Esophagus muscularis mucosa (tissue), 4 donors: Measurements from ENCODE around the gene SMIM7. TPM values are rescaled to one million over a fixed set of nuclear protein-coding genes. Genes with fewer than 3 reads are reported as not detected.
"Not testable (repeated sequence)": the region's sequence is repeated elsewhere in the genome, so short reads cannot be mapped to it uniquely, and the experiment has no call there.

Experiments used
- DNase-seq: peaks from one replicate; pipeline ENCODE4 v3.0.0-alpha.2; 2017; ENCODE audit errors: extremely low spot score
- H3K27ac ChIP-seq, 4 donors: fragments of 200-600 bp; sonication (generic); replicated peaks in 1 of 4; 1 replicate in 3 of 4; 2 replicates in 1 of 4; pipeline ENCODE4 v1.5.1; 2016 to 2019; ENCODE audit warnings: mild to moderate bottlenecking in 1 of 4
- H3K27me3 ChIP-seq, 4 donors: fragments of 200-600 bp; sonication (generic); one replicate each; pipeline versions ENCODE4 v1.5.1 to v1.6.0; 2016 to 2019
- H3K36me3 ChIP-seq, 4 donors: fragments of 200-600 bp; sonication (generic); one replicate each; pipeline ENCODE4 v1.5.1; 2016 to 2019
- H3K4me1 ChIP-seq, 4 donors: fragments of 200-600 bp; sonication (generic); one replicate each; pipeline ENCODE4 v1.5.1; 2016 to 2019
- H3K4me3 ChIP-seq, 4 donors: fragments of 200-600 bp; sonication (generic); 1 replicate in 2 of 4; 2 replicates in 2 of 4; pipeline ENCODE4 v1.5.1; 2016 to 2019; ENCODE audit warnings: mild to moderate bottlenecking in 4 of 4, moderate library complexity in 1 of 4
- H3K9me3 ChIP-seq, 4 donors: fragments of 200-600 bp; sonication (generic); 1 replicate in 3 of 4; 2 replicates in 1 of 4; pipeline ENCODE4 v1.5.1; 2016 to 2019
- CTCF ChIP-seq, 3 experiments: fragments of 200-600 bp in 2 of 3; fragments of 450-650 bp in 1 of 3; sonication (generic) in 2 of 3; IDR thresholded peaks; one replicate each; pipeline ENCODE4 v1.5.1; 2017 to 2019; ENCODE audit warnings: antibody characterized with exemption in 3 of 3, mild to moderate bottlenecking in 2 of 3, moderate library complexity in 1 of 3
- EP300 ChIP-seq: sonication (generic); formaldehyde crosslinking; IDR thresholded peaks from one replicate; pipeline ENCODE4 v1.6.1; 2017; ENCODE audit warnings: antibody characterized with exemption
- POLR2A ChIP-seq: fragments of 450-650 bp; IDR thresholded peaks from one replicate; pipeline ENCODE4 v1.6.1; 2017; ENCODE audit warnings: antibody characterized with exemption, moderate library complexity, mild to moderate bottlenecking, low read depth
- POLR2AphosphoS5 ChIP-seq, 2 donors: sonication (generic); formaldehyde crosslinking; IDR thresholded peaks; one replicate each; pipeline ENCODE4 v1.6.1; 2017; ENCODE audit warnings: antibody characterized with exemption in 2 of 2
- WGBS: methylation state at CpG from one replicate; pipeline ENCODE4 v1.1.5; 2018; 5-methylcytosine and 5-hydroxymethylcytosine counted together
- intact Hi-C: fragments of 100-400 bp; cut with DNase I; formaldehyde crosslinking; loops from one replicate; pipeline ENCODE4 v1.15.1; 2023
- total RNA-seq, 4 donors: library from RNA; depleted of rRNA; stranded (reverse); fragments of >200 nt; gene quantifications; one replicate each; pipeline versions ENCODE4 v1.1.0 to v1.2.1, GENCODE V29; 2016

SMIM7 gene
- total RNA-seq, 4 donors from 2014 or later: 58.5 to 85.0 (median 69.8) TPM

- Histone ChIP-seq H3K4me1 (peaks cover 20 to 77% (median 57%) of the 10 kb centered on the region in 4 donors), H3K27ac (no peak overlapping the region), H3K9me3 (no peaks in the 10 kb centered on the region), H3K4me3 (no peak overlapping the region), H3K36me3 (peaks cover 68 to 80% (median 72%) of the 10 kb centered on the region in 4 donors), H3K27me3 (no peaks in the 10 kb centered on the region)
- TF ChIP-seq POLR2A (no peak), CTCF (IDR thresholded peaks at IDR 0.05) (no peak), POLR2AphosphoS5 (IDR thresholded peaks at IDR 0.05) (no peak), EP300 (no peak)
- no peak for DNase-seq
- intact Hi-C loops: no loop called here
- 78% methylated on average over 11 of the region's 11 CpGs for WGBS
Observed at GRCh38 chr19:16655727-16656126, 4.2 kb downstream of the SMIM7 start.

- WGBS: 98% methylated on average over 3 of the region's 3 CpGs
- DNase-seq: no peak
- intact Hi-C loops: no loop called here
- TF ChIP-seq CTCF (IDR thresholded peaks at IDR 0.05): no peak
- TF ChIP-seq EP300: no peak
- TF ChIP-seq POLR2AphosphoS5 (IDR thresholded peaks at IDR 0.05): no peak
- TF ChIP-seq POLR2A: no peak
- Histone ChIP-seq H3K4me3 (no peak overlapping the region), H3K27me3 (no peaks in the 10 kb centered on the region), H3K27ac (peak overlapping the region in 1 of 4 donors; percentile 55), H3K4me1 (peaks cover 22 to 77% (median 55%) of the 10 kb centered on the region in 4 donors), H3K36me3 (peaks cover 70 to 91% (median 75%) of the 10 kb centered on the region in 4 donors), H3K9me3 (no peaks in the 10 kb centered on the region)
Observed at GRCh38 chr19:16654627-16655026, 5.3 kb downstream of the SMIM7 start.

GRCh38 chr19:16654140-16654539 lies 5.8 kb downstream of the SMIM7 start:
- TF ChIP-seq EP300 (no peak), POLR2AphosphoS5 (IDR thresholded peaks at IDR 0.05) (no peak), CTCF (IDR thresholded peaks at IDR 0.05) (no peak), POLR2A (no peak)
- H3K9me3 ChIP-seq: no peaks in the 10 kb centered on the region
- peaks cover 22 to 79% (median 55%) of the 10 kb centered on the region in 4 donors for H3K4me1 ChIP-seq
- no peak overlapping the region for H3K4me3 ChIP-seq
- H3K36me3 ChIP-seq: peaks cover 70 to 94% (median 77%) of the 10 kb centered on the region in 4 donors
- H3K27me3 ChIP-seq: no peaks in the 10 kb centered on the region
- peak overlapping the region in 3 of 4 donors; percentile 55 to 72 (median 67) for H3K27ac ChIP-seq
- 97% methylated on average over 3 of the region's 3 CpGs for WGBS
- intact Hi-C loops: no loop called here
- no peak for DNase-seq

GRCh38 chr19:16652854-16653253 lies 7.1 kb downstream of the SMIM7 start:
- H3K4me3 ChIP-seq: no peak overlapping the region
- H3K36me3 ChIP-seq: peaks cover 66 to 93% (median 69%) of the 10 kb centered on the region in 4 donors
- H3K4me1 ChIP-seq: peaks cover 9 to 71% (median 42%) of the 10 kb centered on the region in 4 donors
- 22% methylated on average over 5 of the region's 7 CpGs for WGBS
- TF ChIP-seq CTCF (IDR thresholded peaks at IDR 0.05): no peak
- no peak for TF ChIP-seq POLR2A
- TF ChIP-seq POLR2AphosphoS5 (IDR thresholded peaks at IDR 0.05): peak in 1 of 2 donors; percentile 16
- no peak for TF ChIP-seq EP300
- no peaks in the 10 kb centered on the region for H3K9me3 ChIP-seq
- no peaks in the 10 kb centered on the region for H3K27me3 ChIP-seq
- intact Hi-C loops: no loop called here
- peak overlapping the region; percentile 38 to 72 (median 61) for H3K27ac ChIP-seq
- DNase-seq: no peak

- H3K27me3 ChIP-seq, H3K4me3 ChIP-seq, DNase-seq, H3K9me3 ChIP-seq, intact Hi-C loops: not testable (repeated sequence)
- Histone ChIP-seq H3K4me1 (peaks cover 5 to 59% (median 30%) of the 10 kb centered on the region in 4 donors), H3K36me3 (peaks cover 63 to 90% (median 70%) of the 10 kb centered on the region in 4 donors), H3K27ac (peak overlapping the region in 1 of 4 donors; percentile 72)
- 93% methylated on average over 8 of the region's 8 CpGs for WGBS
Observed at GRCh38 chr19:16651421-16652188, 8.3 kb downstream of the SMIM7 start.
